Central memory CD8-positive, alpha-beta T cell (primary cell): ENCODE data around the gene ABCD1.
"Not testable (repeated sequence)": the region's sequence is repeated elsewhere in the genome, so short reads cannot be mapped to it uniquely, and the experiment has no call there.

Experiments used
- ATAC-seq: fragments of 150-1000 bp; cut with Tn5 transposase; replicated peaks from 2 replicates; pipeline ENCODE4 v1.10.0; 2022; ENCODE audit warnings: mild to moderate bottlenecking, moderate FRiP score, moderate number of reproducible peaks; ENCODE audit not compliant: poor library complexity, severe bottlenecking; ENCODE audit errors: extremely low read depth
- DNase-seq, 2 donors: peaks; one replicate each; pipeline ENCODE4 v3.0.0; 2021; ENCODE audit warnings: low spot score in 2 of 2
- H3K27ac Mint-ChIP-seq: one replicate; pipeline ENCODE4 v1.8.0; 2022; ENCODE audit warnings: low read depth, mild to moderate bottlenecking, moderate library complexity, mixed read lengths
- H3K27me3 Mint-ChIP-seq: one replicate; pipeline ENCODE4 v1.8.0; 2022; ENCODE audit warnings: mixed read lengths
- H3K36me3 Mint-ChIP-seq: one replicate; pipeline ENCODE4 v1.8.0; 2022; ENCODE audit warnings: mild to moderate bottlenecking, moderate library complexity, mixed read lengths; ENCODE audit not compliant: insufficient read depth
- H3K4me1 Mint-ChIP-seq: one replicate; pipeline ENCODE4 v1.8.0; 2022; ENCODE audit warnings: mixed read lengths
- H3K4me3 Mint-ChIP-seq: one replicate; pipeline ENCODE4 v1.8.0; 2022; ENCODE audit warnings: mild to moderate bottlenecking, moderate library complexity, mixed read lengths
- H3K9me3 Mint-ChIP-seq: one replicate; pipeline ENCODE4 v1.8.0; 2022; ENCODE audit warnings: mixed read lengths

Gene ABCD1

GRCh38 chrX:153745067-153745433 is 20.4 kb downstream of the ABCD1 start:
- ATAC-seq, H3K36me3 Mint-ChIP-seq, H3K4me1 Mint-ChIP-seq, DNase-seq, H3K27ac Mint-ChIP-seq, H3K4me3 Mint-ChIP-seq, H3K9me3 Mint-ChIP-seq: not testable (repeated sequence)
- H3K27me3 Mint-ChIP-seq = peaks cover 25% of the 10 kb centered on the region

DNA sequence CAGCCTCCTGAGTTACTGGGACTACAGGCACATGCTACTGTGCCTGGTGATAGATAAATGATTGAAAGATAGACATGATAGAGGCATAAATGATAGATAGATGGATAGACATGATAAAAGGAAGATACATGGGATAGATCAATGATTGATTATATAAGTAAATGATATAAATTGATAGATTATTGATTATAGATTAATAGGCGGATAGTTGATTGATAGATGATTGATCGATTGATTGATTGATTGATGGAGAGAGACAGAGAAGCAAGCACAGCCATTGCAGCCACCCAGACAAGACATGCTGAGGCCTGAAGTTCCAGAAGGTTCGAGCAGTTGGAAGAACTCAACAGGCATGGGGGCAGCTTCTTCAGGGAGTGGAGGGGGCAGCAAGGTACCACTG is 21.7 kb downstream of the ABCD1 start:
- Mint-ChIP-seq H3K36me3 (no peaks in the 10 kb centered on the region), H3K4me3 (no peak overlapping the region), H3K27me3 (peaks cover 27% of the 10 kb centered on the region), H3K27ac (peak overlapping the region; percentile 74), H3K4me1 (no peaks in the 10 kb centered on the region), H3K9me3 (no peaks in the 10 kb centered on the region)
- DNase-seq (no peak), ATAC-seq (no peak)

DNA sequence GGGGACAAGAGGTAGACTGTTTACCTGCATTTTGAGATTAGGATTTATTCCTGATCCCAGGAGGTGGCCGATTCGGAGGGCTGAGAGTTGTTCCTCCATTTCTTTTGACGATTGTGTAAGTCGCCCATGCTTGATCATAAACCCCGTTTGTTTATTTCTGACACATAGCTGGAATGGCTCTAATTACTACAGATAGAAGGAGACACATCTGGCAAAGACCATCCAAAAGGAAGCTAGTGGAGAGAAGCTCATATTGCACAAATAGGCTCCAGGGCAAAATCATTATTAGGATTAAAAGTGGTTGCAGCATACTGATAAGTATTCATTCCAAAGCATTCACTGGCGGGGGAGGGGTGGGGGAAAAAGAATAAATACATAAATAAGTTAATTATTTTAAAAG is 22.3 kb downstream of the ABCD1 start:
- not testable (repeated sequence) for H3K36me3 Mint-ChIP-seq, H3K4me3 Mint-ChIP-seq, ATAC-seq, DNase-seq, H3K9me3 Mint-ChIP-seq, H3K4me1 Mint-ChIP-seq
- H3K27me3 Mint-ChIP-seq = peaks cover 27% of the 10 kb centered on the region
- H3K27ac Mint-ChIP-seq = peak overlapping the region; percentile 74

- DNase-seq, H3K4me3 Mint-ChIP-seq, H3K9me3 Mint-ChIP-seq, ATAC-seq, H3K4me1 Mint-ChIP-seq, H3K27ac Mint-ChIP-seq, H3K36me3 Mint-ChIP-seq: not testable (repeated sequence)
- H3K27me3 Mint-ChIP-seq = peaks cover 27% of the 10 kb centered on the region
These were observed 24.4 kb downstream of the ABCD1 start for GRCh38 chrX:153749017-153749416.

DNA sequence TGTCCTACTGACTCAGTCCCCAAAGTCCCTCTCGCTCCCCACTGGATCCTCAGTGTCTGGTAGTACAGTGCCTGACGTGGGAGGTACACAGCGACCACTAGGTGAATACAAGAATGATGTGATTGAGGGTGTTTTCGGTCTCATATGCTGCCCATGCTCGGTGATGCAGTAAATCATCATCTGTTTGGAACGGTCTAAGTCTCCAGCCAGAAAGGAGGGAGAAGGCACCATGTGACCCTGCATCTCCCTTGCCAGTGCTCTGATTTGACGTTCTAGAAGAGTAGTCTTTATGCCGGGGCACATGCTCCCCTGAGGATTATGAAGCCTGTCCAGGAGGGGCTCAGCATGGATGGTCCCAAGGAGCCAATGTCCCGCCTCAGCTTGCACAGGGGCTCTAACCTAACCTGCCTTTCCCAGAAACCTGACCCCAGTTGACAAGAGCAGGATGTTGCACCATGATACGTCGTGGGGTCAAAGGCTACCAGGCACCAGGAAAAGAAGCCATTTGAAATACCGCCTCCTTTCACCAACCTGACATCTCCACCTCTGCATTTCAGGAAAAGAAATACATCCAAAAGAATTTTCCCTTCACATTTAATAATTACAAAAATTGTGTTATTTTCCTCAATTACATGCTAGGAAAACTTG is 25.6 kb downstream of the ABCD1 start:
- ATAC-seq (no peak), DNase-seq (no peak)
- H3K27me3 Mint-ChIP-seq = peaks cover 27% of the 10 kb centered on the region
- no peaks in the 10 kb centered on the region for H3K4me1 Mint-ChIP-seq
- H3K36me3 Mint-ChIP-seq = no peaks in the 10 kb centered on the region
- H3K9me3 Mint-ChIP-seq = no peaks in the 10 kb centered on the region
- no peak overlapping the region for H3K27ac Mint-ChIP-seq
- H3K4me3 Mint-ChIP-seq = no peak overlapping the region

GRCh38 chrX:153755136-153755535 is 30.5 kb downstream of the ABCD1 start:
- peaks cover 2% of the 10 kb centered on the region for H3K27me3 Mint-ChIP-seq
- H3K9me3 Mint-ChIP-seq = no peaks in the 10 kb centered on the region
- DNase-seq (no peak), ATAC-seq (no peak)
- no peak overlapping the region for H3K4me3 Mint-ChIP-seq
- no peaks in the 10 kb centered on the region for H3K36me3 Mint-ChIP-seq
- no peak overlapping the region for H3K27ac Mint-ChIP-seq
- H3K4me1 Mint-ChIP-seq = no peaks in the 10 kb centered on the region

DNA sequence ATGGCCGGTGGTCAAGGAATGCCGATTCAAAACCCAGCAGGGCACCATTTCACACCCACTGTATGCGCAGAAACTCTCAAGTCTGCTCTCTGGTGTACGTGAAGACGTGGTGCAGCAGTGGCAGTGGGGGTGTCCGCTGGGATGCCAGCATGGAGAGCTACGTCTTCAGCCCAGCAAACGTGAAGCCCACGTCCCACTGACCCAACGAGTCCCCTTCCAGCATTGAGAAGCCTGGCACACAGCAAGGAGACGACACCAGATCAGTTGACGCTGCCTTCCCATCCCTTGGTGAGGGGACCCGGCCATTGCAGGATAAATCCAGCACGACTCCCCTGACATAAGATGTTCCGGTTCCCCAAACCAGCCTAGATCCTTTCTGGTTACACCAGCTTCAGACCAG is 37.2 kb downstream of the ABCD1 start:
- Mint-ChIP-seq H3K4me1 (peaks cover 13% of the 10 kb centered on the region), H3K36me3 (no peaks in the 10 kb centered on the region), H3K27ac (no peak overlapping the region), H3K9me3 (no peaks in the 10 kb centered on the region), H3K27me3 (no peaks in the 10 kb centered on the region), H3K4me3 (no peak overlapping the region)
- DNase-seq (no peak), ATAC-seq (no peak)

DNA sequence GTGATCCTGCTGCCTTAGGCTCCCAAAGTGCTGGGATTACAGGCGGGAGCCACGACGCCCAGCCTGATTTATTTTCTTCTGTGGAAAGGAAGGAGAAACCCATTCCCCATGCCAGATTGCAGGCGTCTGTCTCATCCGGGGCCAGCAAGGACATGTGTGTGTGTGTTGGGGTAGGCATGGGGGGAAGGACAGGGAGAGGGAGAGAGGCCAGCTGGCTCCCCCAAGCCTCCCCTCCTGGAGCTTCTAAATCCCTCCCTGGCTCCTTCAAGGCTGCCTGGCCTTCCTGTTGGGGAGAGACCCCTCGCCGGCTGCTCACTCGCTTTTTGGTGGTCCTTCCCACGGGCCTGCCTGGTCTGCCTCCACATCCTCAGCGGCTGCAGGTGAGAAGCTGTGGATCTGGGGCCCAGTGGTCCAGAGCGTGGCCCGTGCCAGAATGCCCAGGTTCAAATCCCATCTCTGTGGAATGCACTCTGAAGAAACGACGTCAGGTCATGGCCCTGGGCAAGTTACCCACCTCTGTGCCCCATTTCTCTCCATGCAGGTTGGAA is 38.0 kb downstream of the ABCD1 start:
- Mint-ChIP-seq H3K36me3 (no peaks in the 10 kb centered on the region), H3K27ac (no peak overlapping the region), H3K4me3 (no peak overlapping the region), H3K9me3 (no peaks in the 10 kb centered on the region), H3K4me1 (peaks cover 13% of the 10 kb centered on the region), H3K27me3 (no peaks in the 10 kb centered on the region)
- DNase-seq = no peak
- ATAC-seq = no peak

- no peaks in the 10 kb centered on the region for H3K9me3 Mint-ChIP-seq
- peaks cover 19% of the 10 kb centered on the region for H3K4me1 Mint-ChIP-seq
- H3K27me3 Mint-ChIP-seq = no peaks in the 10 kb centered on the region
- H3K4me3 Mint-ChIP-seq = no peak overlapping the region
- no peak for DNase-seq
- no peak overlapping the region for H3K27ac Mint-ChIP-seq
- no peak for ATAC-seq
- H3K36me3 Mint-ChIP-seq = no peaks in the 10 kb centered on the region
These were observed 38.8 kb downstream of the ABCD1 start for GRCh38 chrX:153763298-153763932.

- no peak within 1 kb of the TSS for H3K27ac Mint-ChIP-seq
These were observed 39.5 kb downstream of the ABCD1 start, which contains the start of gene PLXNB3 for GRCh38 chrX:153763989-153764755. Gene PLXNB3 (plus strand): TSS chrX:153764249. CDS start chrX:153765536, 1,287 bp downstream.

GRCh38 chrX:153764786-153765137 is 40.1 kb downstream of the ABCD1 start:
- Mint-ChIP-seq H3K4me3 (no peak overlapping the region), H3K9me3 (no peaks in the 10 kb centered on the region), H3K36me3 (no peaks in the 10 kb centered on the region), H3K27me3 (no peaks in the 10 kb centered on the region), H3K4me1 (peaks cover 19% of the 10 kb centered on the region), H3K27ac (no peak overlapping the region)
- no peak for DNase-seq
- no peak for ATAC-seq

More at GRCh38 chrX:153763989-153764755, 39.5 kb downstream of the ABCD1 start, which contains the start of gene PLXNB3:
- Mint-ChIP-seq H3K27me3 (no peaks in the 10 kb centered on the region), H3K4me3 (no peak within 1 kb of the TSS), H3K9me3 (no peaks in the 10 kb centered on the region), H3K36me3 (no peaks in the 10 kb centered on the region), H3K4me1 (peaks cover 19% of the 10 kb centered on the region)
- peak; percentile 44 to 54 for DNase-seq
- peak; percentile 73 for ATAC-seq

GRCh38 chrX:153765138-153766079 is 40.8 kb downstream of the ABCD1 start:
- no peaks in the 10 kb centered on the region for H3K27me3 Mint-ChIP-seq
- DNase-seq = no peak
- no peak overlapping the region for H3K4me3 Mint-ChIP-seq
- H3K9me3 Mint-ChIP-seq = no peaks in the 10 kb centered on the region
- H3K4me1 Mint-ChIP-seq = peaks cover 19% of the 10 kb centered on the region
- H3K36me3 Mint-ChIP-seq = no peaks in the 10 kb centered on the region
- ATAC-seq = no peak
- no peak overlapping the region for H3K27ac Mint-ChIP-seq
